GM10266 (cell line): Measurements from ENCODE around the gene LRP3.

Experiments used
- DNase-seq: peaks from one replicate; pipeline ENCODE4 v3.0.0; 2012; ENCODE audit errors: extremely low spot score
- TF ChIP-seq, protein P1 (sequence below): IDR thresholded peaks from 2 replicates; pipeline ENCODE4 v1.5.1; 2012; ENCODE audit warnings: mild to moderate bottlenecking, low read depth; ENCODE audit not compliant: control insufficient read depth, insufficient read depth; ENCODE audit errors: missing control alignments

LRP3 gene

DNA sequence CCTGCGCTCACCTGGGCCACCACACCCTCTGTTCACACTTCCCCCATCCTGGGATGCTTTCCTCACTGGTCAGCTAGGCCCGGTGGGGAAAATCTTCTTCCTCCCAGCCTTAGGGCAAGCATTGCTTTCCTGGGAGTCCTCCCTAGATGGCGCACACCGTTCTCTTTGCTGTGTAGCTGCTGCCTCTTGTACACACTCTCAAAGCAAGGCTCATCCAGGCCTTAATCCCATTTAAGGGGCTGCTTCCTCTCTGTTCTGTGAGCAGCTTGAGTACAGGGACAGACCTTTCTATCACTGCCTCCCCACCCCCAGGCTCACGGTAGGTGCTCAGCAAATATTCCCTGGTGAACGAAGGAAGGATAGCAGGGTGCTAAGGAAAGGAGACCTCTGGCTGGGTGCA is 20.5 kb downstream of the LRP3 start:
- DNase-seq = no peak
- TF ChIP-seq, protein P1, sequence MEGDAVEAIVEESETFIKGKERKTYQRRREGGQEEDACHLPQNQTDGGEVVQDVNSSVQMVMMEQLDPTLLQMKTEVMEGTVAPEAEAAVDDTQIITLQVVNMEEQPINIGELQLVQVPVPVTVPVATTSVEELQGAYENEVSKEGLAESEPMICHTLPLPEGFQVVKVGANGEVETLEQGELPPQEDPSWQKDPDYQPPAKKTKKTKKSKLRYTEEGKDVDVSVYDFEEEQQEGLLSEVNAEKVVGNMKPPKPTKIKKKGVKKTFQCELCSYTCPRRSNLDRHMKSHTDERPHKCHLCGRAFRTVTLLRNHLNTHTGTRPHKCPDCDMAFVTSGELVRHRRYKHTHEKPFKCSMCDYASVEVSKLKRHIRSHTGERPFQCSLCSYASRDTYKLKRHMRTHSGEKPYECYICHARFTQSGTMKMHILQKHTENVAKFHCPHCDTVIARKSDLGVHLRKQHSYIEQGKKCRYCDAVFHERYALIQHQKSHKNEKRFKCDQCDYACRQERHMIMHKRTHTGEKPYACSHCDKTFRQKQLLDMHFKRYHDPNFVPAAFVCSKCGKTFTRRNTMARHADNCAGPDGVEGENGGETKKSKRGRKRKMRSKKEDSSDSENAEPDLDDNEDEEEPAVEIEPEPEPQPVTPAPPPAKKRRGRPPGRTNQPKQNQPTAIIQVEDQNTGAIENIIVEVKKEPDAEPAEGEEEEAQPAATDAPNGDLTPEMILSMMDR = no peak

DNA sequence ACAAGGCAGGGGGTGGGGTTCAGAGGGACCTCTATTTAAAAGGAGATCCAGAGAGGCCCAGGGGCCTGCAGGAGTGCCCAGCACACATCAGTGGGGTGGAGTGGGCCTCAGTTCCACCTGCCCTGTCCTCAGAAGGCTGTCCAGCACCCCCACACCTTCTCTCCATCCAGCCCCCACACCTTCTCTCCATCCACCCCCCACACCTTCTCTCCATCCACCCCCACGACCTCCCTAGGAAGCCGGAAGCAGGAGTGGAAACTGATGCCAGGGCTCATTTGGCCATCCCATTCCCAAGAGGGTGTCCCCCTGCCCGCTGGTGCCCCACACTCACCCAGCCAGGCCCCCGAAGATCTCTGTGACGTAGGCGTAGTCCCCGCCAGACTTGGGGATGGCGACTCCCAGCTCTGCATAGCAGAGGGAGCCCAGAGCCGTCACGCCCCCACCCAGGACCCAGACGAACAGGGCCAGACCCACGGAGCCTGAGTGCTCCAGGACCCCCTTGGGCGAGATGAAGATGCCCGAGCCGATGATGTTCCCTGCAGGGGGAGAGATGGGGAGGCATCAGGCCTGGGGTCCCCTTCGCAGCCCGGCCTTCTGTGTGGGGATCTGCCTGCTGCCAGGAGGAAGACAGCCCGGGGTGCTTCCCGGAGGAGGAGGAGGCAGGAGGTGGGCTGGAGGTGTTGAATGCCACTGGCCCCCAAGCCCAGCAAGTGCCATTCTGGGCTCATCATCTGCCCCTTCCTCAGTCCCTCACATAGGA is 21.5 kb downstream of the LRP3 start:
- no peak for DNase-seq
- TF ChIP-seq, protein P1 = no peak

DNA sequence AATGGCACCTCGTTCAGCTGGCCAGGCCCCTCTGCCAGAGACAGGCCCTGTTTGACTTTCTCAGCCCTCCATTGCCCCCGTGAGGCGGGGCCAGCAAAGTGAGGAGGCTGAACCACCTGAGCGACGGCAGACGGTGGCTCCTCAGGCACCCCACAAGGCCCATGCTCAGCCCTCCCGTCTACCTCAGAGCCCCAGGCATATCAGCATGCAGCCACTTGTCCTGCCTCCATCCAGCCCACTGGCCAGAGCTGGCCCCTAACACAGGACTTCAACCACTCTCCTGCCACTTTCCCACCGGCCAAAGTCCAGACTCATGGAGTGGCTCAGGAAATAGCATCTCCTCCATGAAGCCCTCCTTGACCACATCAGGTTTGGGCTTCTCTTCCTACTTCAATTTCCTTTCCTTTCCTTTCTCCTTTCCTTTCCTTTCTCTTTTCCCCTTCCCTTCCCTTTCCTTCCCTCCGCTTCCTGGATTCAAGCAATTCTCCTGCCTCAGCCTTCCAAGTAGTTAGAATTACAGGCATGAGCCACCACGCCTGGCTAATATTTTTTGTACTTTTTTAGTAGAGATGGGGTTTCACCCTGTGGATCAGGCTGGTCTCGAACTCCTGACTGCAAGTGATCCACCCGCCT is 22.2 kb downstream of the LRP3 start:
- no peak for DNase-seq
- TF ChIP-seq, protein P1 = peak; percentile 9

DNA sequence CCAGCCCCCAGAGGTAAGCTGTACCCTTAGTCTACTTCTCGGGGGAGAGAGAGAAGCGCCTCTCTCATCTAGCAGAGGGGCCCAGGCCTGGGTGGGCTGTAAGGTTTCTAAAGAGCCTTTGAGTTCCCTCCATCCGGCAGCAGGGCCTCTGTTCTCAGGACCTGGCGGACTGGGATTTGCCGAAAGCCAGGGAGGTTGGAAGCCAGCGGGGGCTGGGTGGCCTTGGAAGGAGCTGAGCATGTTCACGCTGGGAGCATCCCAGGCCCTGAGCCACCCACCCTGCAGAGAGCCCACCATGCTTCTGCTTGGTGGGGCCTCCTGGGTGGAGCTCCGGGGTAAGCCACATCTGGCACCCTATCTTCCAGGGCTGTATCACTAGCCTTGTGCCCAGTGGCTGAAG is 23.8 kb downstream of the LRP3 start:
- TF ChIP-seq, protein P1 = no peak
- DNase-seq = no peak

DNA sequence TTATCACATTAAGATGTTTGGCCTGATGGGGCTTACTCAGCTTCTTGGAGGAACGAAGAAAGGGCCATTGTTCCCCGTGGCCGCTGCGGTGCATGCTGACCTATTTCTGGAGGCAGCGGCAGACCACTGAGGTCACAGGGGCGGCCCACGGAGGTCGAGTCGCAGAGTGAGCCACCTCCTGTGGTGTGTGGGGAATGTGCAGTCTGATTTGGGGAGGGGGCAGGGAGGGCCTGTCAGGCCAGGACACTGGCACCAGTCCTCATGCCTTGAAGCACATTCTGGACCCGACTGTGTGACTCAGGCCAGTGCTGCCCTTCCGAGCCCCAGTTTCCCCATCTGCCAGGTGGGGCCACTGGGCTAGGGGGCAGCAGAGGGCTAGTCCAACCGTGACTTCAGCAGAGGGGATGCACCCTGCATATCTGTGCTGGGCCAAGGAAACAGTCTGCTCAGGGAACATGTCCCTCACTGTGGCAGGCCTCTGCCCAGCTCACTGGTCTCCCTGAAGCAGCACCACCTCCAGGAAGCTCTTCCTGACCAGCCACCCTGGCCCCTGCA is 25.2 kb downstream of the LRP3 start:
- DNase-seq = no peak
- TF ChIP-seq, protein P1 = peak; percentile 22

DNA sequence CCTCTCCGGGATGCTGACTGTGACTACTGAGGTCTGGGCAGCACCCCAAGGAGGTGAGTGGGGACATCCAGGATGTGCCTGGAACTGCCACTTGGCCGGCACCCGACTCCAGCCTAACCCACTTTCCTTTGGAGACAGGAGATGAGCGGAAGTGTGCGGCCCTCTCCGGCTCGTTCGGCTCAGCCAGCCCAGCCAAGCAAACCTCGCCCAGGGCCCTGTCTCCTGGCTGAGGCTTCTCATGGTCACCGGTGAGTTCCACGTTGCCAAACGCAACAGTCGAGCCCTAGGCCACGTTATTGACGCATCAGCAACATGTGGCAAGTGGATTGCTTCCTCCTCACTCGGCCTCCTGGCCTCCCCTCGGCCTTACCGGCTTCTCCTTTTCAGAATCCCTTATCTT is 26.0 kb downstream of the LRP3 start:
- no peak for DNase-seq
- TF ChIP-seq, protein P1 = no peak

DNA sequence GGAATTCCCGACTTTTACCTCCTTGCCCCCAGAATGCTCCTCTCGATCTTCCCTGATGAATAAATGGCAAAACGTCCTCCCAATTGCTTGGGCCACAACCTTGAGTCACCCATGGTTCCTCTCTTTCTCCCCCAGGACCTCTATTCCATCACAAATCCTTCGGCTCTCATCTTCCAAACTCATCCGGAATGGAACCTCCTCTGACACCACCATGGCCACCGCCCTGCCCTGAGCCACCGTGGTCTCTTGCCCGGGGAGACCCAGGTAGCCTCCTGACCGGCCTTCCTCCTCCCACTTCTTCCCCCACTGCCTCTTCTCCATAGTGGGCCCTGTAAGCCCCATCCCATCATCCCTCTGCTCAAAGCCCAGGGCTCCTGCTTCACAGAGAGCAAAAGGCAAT is 26.6 kb downstream of the LRP3 start:
- DNase-seq = no peak
- TF ChIP-seq, protein P1 = no peak
